ENCODE measurements around the gene ZNF311. TPM values are rescaled to one million over a fixed set of nuclear protein-coding genes. Genes with fewer than 3 reads are reported as not detected.
"Not testable (repeated sequence)": the region's sequence is repeated elsewhere in the genome, so short reads cannot be mapped to it uniquely, and the experiment has no call there.

ZNF311 gene
- total RNA-seq, 2 donors from 2014 or later = 0.24 TPM; not detected in 1

DNA sequence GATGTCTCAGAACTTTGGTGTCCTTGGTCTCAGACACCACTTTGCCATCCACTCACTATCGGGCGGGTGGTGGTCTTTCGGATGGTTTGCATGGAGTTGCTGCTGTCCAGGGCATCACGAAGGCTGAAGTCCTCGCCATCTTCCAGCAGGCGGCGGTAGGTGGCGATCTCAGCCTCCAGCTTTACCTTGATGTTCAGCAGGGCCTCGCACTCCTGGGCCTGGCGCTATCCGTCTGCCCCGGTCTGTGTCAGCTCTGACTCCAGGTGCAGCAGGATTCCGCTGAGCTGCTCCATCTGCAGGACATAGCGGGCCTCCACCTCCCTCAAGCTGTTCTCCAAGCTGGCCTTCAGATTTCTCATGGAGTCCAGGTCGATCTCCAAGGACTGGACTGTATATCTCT, 36.0 kb downstream of the ZNF311 start:
- Histone ChIP-seq H3K4me3 (no peak overlapping the region), H3K36me3 (no peaks in the 10 kb centered on the region), H3K9me3 (peaks cover 0 to 6% of the 10 kb centered on the region in 2 donors), H3K27me3 (no peaks in the 10 kb centered on the region), H3K27ac (no peak overlapping the region), H3K4me1 (no peaks in the 10 kb centered on the region)
- no peak for TF ChIP-seq CTCF (IDR thresholded peaks at IDR 0.05)
- DNase-seq (ENCODE audit: low spot score) = no peak

DNA sequence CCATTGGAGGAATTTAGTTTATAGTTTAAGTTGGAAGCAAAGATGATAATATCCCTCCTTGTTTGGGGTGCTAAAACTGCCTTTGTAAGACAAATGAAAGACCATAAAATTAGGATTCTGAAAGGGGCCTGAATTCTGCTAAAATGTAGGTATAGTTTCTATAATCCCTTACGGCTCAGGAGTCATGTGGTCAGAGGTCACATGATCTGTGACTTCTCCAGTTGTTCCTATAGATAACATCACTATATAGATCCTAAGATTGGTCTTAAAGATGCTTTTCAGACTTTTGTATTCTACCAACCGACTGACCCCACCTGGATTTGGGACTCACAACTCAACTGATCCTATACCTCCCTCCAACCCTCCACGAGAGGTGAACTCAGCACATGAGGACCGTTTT, 36.6 kb downstream of the ZNF311 start:
- H3K4me3 ChIP-seq = no peak overlapping the region
- DNase-seq (ENCODE audit: low spot score) = no peak
- H3K27me3 ChIP-seq = no peaks in the 10 kb centered on the region
- no peak overlapping the region for H3K27ac ChIP-seq
- TF ChIP-seq CTCF (IDR thresholded peaks at IDR 0.05) = no peak
- no peaks in the 10 kb centered on the region for H3K36me3 ChIP-seq
- peaks cover 0 to 6% of the 10 kb centered on the region in 2 donors for H3K9me3 ChIP-seq
- H3K4me1 ChIP-seq = no peaks in the 10 kb centered on the region

DNA sequence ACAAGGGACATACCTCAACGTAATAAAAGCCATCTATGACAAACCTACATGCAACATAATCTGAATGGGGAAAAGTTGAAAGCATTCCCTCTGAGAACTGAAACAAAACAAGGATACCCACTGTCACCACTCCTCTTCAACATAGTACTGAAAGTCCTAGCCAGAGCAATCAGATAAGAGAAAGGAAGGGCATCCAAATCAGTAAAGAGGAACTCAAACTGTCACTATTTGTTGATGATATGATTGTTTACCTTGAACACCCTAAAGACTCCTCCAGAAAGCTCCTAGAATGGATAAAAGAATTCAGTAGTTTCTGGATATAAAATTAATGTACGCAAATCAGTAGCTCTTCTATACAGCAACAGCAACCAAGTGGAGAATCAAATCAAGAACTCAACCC, 39.4 kb downstream of the ZNF311 start:
- H3K9me3 ChIP-seq = peaks cover 0 to 6% of the 10 kb centered on the region in 2 donors
- TF ChIP-seq CTCF (IDR thresholded peaks at IDR 0.05) = no peak
- DNase-seq (ENCODE audit: low spot score) = no peak
- no peaks in the 10 kb centered on the region for H3K36me3 ChIP-seq
- no peak overlapping the region for H3K4me3 ChIP-seq
- no peak overlapping the region for H3K27ac ChIP-seq
- no peaks in the 10 kb centered on the region for H3K27me3 ChIP-seq
- no peaks in the 10 kb centered on the region for H3K4me1 ChIP-seq

DNA sequence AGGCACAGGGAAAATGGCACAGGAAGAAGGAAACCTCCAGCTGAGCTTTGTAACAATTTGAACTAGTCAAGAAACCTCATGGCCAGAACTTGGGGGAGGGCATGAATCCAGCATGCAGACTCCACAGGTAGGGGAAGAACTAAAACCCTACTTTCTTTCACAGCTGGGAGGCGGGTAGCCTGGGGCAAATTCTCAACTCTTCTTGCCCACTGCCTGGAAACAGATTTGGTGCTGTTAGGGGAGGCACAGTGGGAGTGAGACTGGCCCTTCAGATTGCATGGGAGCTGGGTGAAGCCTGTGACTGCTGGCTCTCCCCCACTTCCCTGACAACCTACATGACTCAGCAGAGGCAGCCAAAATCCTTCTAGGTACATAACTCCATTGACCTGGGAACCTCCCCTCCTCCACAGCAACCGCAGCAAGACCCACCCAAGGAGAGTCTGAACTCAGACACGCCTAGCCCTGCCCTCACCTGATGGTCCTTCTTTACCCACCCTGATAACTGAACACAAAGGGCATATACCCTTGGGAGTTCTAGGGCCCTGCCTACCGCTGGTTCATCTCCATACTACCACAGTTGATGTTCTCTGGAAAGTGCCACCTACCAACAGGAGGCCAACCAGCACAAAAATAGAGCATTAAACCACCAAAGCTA, 44.1 kb downstream of the ZNF311 start:
- Histone ChIP-seq H3K27me3 (no peaks in the 10 kb centered on the region), H3K4me1 (no peaks in the 10 kb centered on the region), H3K9me3 (no peaks in the 10 kb centered on the region), H3K36me3 (no peaks in the 10 kb centered on the region), H3K4me3 (no peak overlapping the region), H3K27ac (no peak overlapping the region)
- TF ChIP-seq CTCF (IDR thresholded peaks at IDR 0.05) = no peak
- DNase-seq (ENCODE audit: low spot score) = no peak

GRCh38 chr6:28958561-28959243, 46.4 kb downstream of the ZNF311 start:
- DNase-seq (ENCODE audit: low spot score); H3K27me3 ChIP-seq; H3K36me3 ChIP-seq; H3K27ac ChIP-seq; H3K4me3 ChIP-seq; H3K9me3 ChIP-seq; H3K4me1 ChIP-seq: not testable (repeated sequence)

DNA sequence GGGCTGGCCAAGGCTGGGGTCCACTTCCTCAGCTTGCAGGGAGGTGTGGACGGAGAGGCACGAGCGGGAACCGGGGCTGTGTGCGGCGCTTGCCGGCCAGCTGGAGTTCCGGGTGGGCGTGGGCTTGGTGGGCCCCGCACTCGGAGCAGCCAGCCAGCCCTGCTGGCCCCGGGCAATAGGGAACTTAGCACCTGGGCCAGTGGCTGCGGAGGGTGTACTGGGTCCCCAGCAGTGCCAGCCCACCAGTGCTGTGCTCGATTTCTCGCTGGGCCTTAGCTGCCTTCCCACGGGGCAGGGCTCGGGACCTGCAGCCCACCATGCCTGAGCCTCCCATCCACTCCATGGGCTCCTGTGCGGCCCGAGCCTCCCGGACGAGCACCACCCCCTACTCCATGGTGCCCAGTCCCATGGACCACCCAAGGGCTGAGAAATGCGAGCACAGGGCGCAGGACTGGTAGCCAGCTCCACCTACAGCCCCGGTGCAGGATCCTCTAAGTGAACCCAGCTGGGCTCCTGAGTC, 47.3 kb downstream of the ZNF311 start:
- DNase-seq (ENCODE audit: low spot score); H3K27ac ChIP-seq; H3K36me3 ChIP-seq; H3K27me3 ChIP-seq; H3K4me1 ChIP-seq; H3K4me3 ChIP-seq; H3K9me3 ChIP-seq: not testable (repeated sequence)
